Smooth muscle cell of the umbilical artery (primary cell): ENCODE data around the gene LTB4R. TPM values are rescaled to one million over a fixed set of nuclear protein-coding genes. Genes with fewer than 3 reads are reported as not detected.

Source experiments
- total RNA-seq: library from RNA; depleted of rRNA; stranded (reverse); fragments of >200 nt; gene quantifications from 2 replicates; pipeline ENCODE4 v1.2.3, GENCODE V29; 2014

Gene LTB4R
- total RNA-seq: 0.59 and 0.78 TPM in 2 replicates

GRCh38 chr14:24310646-24311604 lies at the start of gene LTB4R:
Gene LTB4R, plus strand, starts transcription at chr14:24311502. Its CDS starts 4,150 bp downstream, at chr14:24315652.

GRCh38 chr14:24262821-24263733 lies 48.2 kb upstream of the LTB4R start, which contains the start of gene TGM1:
Gene TGM1, minus strand, starts transcription at chr14:24263177. Its CDS starts 825 bp downstream, at chr14:24262352.

GRCh38 chr14:24271134-24271833 lies 40.0 kb upstream of the LTB4R start, which contains the start of gene RABGGTA:
Gene RABGGTA, minus strand, starts transcription at chr14:24271597. Its CDS starts 482 bp downstream, at chr14:24271115.

GRCh38 chr14:24299255-24300191 lies 11.8 kb upstream of the LTB4R start, which contains the start of the genes DHRS1 and NOP9:
Gene DHRS1, minus strand, starts transcription at chr14:24299780. Its CDS starts 674 bp downstream, at chr14:24299106.
Gene NOP9, plus strand, starts transcription at chr14:24299850. Its CDS starts 105 bp downstream, at chr14:24299955.

GRCh38 chr14:24307575-24308341 lies 3.5 kb upstream of the LTB4R start, which contains the start of gene CIDEB:
Gene CIDEB, minus strand, starts transcription at chr14:24307977. Its CDS starts 119 bp downstream, at chr14:24307858.

GRCh38 chr14:24309538-24310264 lies 1.6 kb upstream of the LTB4R start, which contains the start of gene LTB4R2:
Gene LTB4R2, plus strand, starts transcription at chr14:24310140. Its CDS starts 525 bp downstream, at chr14:24310665.

GRCh38 chr14:24334431-24335291 lies 23.4 kb downstream of the LTB4R start, which contains the start of gene ADCY4:
Gene ADCY4, minus strand, starts transcription at chr14:24335071. Its CDS starts 419 bp downstream, at chr14:24334652.

GRCh38 chr14:24339284-24340151 lies 28.2 kb downstream of the LTB4R start, which contains the start of gene RIPK3:
Gene RIPK3, minus strand, starts transcription at chr14:24339991. Its CDS starts 165 bp downstream, at chr14:24339826.

Other genes with a start within 250 kb of the LTB4R start
- gene CPNE6, start 239.9 kb upstream of the LTB4R start, total RNA-seq: not detected in 2 replicates
- 26.7 TPM in 2 replicates for gene PCK2, start 217.2 kb upstream of the LTB4R start, total RNA-seq
- gene DCAF11, start 196.7 kb upstream of the LTB4R start, total RNA-seq: 48.4 and 54.9 TPM in 2 replicates
- 0.30 and 0.69 TPM in 2 replicates for gene NRL, start 196.6 kb upstream of the LTB4R start, total RNA-seq
- not detected in 2 replicates for gene FITM1, start 180.8 kb upstream of the LTB4R start, total RNA-seq
- 81.2 and 85.5 TPM in 2 replicates for gene PSME1, start 175.3 kb upstream of the LTB4R start, total RNA-seq
- gene EMC9, start 169.9 kb upstream of the LTB4R start, total RNA-seq: 10.4 and 16.6 TPM in 2 replicates
- 63.5 and 65.1 TPM in 2 replicates for gene PSME2, start 164.9 kb upstream of the LTB4R start, total RNA-seq
- 28.5 and 44.6 TPM in 2 replicates for gene RNF31, start 164.0 kb upstream of the LTB4R start, total RNA-seq
- 30.5 and 42.5 TPM in 2 replicates for gene IRF9, start 150.2 kb upstream of the LTB4R start, total RNA-seq
- gene REC8, start 139.4 kb upstream of the LTB4R start, total RNA-seq: 1.2 and 1.7 TPM in 2 replicates
- gene IPO4, start 122.7 kb upstream of the LTB4R start, total RNA-seq: 36.2 and 52.9 TPM in 2 replicates
- 90.6 and 92.9 TPM in 2 replicates for gene TM9SF1, start 116.1 kb upstream of the LTB4R start, total RNA-seq
- gene TSSK4, start 105.8 kb upstream of the LTB4R start, total RNA-seq: 0.14 and 0.30 TPM in 2 replicates
- 26.1 and 33.1 TPM in 2 replicates for gene CHMP4A, start 98.0 kb upstream of the LTB4R start, total RNA-seq
- gene MDP1, start 95.4 kb upstream of the LTB4R start, total RNA-seq: 7.9 and 20.5 TPM in 2 replicates
- gene NEDD8, start 79.1 kb upstream of the LTB4R start, total RNA-seq: 158 and 162 TPM in 2 replicates
- 66.8 and 89.7 TPM in 2 replicates for gene GMPR2, start 78.6 kb upstream of the LTB4R start, total RNA-seq
- 45.1 and 49.5 TPM in 2 replicates for gene TINF2, start 68.9 kb upstream of the LTB4R start, total RNA-seq
- 0.74 and 2.1 TPM in 2 replicates for gene TGM1, start 48.3 kb upstream of the LTB4R start, total RNA-seq
- 29.7 and 35.2 TPM in 2 replicates for gene RABGGTA, start 39.9 kb upstream of the LTB4R start, total RNA-seq
- 14.9 and 23.2 TPM in 2 replicates for gene DHRS1, start 11.7 kb upstream of the LTB4R start, total RNA-seq
- gene NOP9, start 11.7 kb upstream of the LTB4R start, total RNA-seq: 19.6 and 23.9 TPM in 2 replicates
- gene CIDEB, start 3.5 kb upstream of the LTB4R start, total RNA-seq: 0.59 and 0.69 TPM in 2 replicates
- gene LTB4R2, start 1.4 kb upstream of the LTB4R start, total RNA-seq: 2.1 and 3.5 TPM in 2 replicates
- 0.59 and 0.97 TPM in 2 replicates for gene ADCY4, start 23.6 kb downstream of the LTB4R start, total RNA-seq
- not detected in 2 replicates for gene RIPK3, start 28.5 kb downstream of the LTB4R start, total RNA-seq
- 29.7 and 36.8 TPM in 2 replicates for gene NFATC4, start 56.7 kb downstream of the LTB4R start, total RNA-seq
- 1.2 and 3.0 TPM in 2 replicates for gene NYNRIN, start 87.5 kb downstream of the LTB4R start, total RNA-seq
- 1.7 and 2.7 TPM in 2 replicates for gene CBLN3, start 118.2 kb downstream of the LTB4R start, total RNA-seq
- 47.7 and 49.6 TPM in 2 replicates for gene KHNYN, start 118.5 kb downstream of the LTB4R start, total RNA-seq
- 8.2 and 13.1 TPM in 2 replicates for gene SDR39U1, start 131.3 kb downstream of the LTB4R start, total RNA-seq
- gene CMA1, start 196.8 kb downstream of the LTB4R start, total RNA-seq: not detected in 2 replicates